Inflammatory macrophage treated with lipopolysaccharide for 4 hours (primary cell): ENCODE data around the gene UTP20.
"Not testable (repeated sequence)": the region's sequence is repeated elsewhere in the genome, so short reads cannot be mapped to it uniquely, and the experiment has no call there.

Source experiments
- DNase-seq: peaks from one replicate; pipeline ENCODE4 v3.0.0-alpha.2; 2020

Gene UTP20

DNA sequence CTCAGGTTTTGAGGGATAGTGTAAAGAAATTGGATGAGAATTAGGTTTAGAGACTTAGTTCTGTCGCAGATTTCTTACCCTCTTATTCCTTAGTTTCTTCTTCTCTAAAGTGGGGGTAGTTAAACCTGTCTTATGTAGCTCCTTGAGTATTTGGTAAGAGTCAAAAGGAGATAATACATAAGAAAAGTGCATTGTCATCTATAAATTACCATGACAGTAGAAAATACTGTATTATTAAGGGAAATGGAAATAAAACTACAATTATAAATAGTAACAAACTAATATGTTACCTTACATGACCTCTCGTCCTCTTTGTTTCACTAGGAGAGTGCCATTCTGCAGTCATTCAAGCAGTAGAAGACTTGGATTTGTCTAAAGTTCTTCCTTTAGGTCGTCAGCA, 49.0 kb downstream of the UTP20 start:
- no peak for DNase-seq

DNA sequence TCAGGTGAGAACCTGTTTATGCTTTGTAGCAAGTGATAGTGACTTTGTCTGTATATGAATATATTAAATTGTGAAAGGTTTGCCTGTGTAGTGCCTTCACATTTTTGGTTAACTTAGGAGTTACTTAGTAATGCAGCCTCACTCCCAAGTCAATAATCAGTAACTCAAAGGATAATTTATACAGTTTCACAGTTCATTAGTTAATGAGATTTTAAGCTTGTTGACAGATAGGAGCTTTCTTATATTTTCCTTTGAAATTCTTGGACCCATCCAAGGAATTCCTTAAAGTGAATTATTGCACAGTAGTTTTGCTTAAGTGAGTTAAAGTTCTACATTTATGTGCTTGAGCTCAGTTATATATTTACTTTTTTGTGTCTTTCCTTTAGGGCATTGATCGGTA, 50.7 kb downstream of the UTP20 start:
- DNase-seq: no peak

DNA sequence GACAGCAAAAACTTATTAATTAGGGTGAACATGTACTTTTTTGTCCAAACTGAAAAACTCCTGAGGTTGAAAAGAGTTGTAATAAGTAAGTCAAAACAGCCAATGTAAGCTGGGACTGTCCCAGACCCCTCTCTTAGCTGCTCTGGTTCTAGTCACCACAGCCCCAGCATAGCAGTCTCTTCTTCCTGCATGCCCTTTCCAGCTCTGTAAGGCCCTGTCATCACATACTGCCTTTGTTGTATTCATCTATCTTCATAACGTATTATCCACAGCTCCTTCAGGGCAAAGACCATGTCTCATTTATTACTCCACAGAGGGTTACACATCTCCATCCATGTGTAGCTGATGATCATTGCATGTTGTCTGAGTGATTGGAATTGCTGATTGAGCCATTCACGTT, 56.5 kb downstream of the UTP20 start:
- DNase-seq: no peak

DNA sequence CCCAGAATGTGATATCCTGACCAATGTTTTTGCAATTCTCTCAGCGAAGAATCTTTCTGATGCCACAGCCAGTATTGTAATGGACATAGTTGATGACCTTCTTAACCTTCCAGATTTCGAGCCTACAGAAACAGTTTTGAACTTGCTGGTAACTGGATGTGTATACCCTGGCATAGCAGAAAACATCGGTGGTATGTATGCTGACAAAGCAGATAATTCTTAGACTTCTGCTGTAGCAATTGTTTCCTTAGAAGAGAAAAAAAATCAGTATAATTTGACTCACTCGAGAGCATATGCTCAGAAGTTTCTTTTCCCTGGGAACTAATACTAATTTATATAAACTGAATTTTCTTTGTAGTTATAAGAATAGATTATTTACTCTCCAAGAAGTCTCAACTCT, 58.2 kb downstream of the UTP20 start:
- no peak for DNase-seq

DNA sequence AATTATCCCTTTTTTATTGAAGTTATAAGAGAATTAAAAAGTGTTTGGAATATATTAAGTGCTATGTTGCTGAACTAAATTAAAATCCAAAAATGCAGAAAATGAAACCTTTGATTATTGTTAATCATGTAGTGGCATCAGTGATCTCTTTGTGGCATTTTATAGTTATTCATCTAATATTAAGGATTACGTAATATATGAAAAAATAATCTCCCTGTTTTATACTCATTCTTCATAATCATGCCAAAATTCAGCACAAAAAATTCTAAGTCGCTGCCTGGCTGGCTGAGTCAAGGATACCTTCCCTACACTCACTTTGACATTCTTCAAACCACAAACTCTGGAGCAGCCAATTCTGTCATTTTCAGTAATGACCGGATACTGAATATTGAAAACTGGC, 64.0 kb downstream of the UTP20 start:
- DNase-seq: no peak

DNA sequence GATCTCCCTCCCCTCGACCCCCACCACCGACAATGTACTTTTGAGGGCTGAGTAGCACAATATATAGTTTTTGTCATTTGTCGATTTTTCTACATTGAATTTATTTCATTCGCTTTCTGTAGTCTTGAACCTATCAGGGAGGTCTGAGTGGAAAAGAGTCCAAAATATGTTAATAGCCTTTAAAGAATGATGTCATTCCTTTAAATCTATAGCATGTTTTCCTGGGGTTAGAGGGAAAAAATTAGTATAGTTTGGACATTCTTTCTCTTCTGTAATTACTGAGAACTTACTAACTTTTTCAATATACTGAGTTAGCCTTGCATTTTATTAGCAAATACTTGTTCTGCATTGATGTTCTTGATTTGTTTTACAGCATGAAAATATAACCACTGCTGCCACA, 71.8 kb downstream of the UTP20 start:
- no peak for DNase-seq

DNA sequence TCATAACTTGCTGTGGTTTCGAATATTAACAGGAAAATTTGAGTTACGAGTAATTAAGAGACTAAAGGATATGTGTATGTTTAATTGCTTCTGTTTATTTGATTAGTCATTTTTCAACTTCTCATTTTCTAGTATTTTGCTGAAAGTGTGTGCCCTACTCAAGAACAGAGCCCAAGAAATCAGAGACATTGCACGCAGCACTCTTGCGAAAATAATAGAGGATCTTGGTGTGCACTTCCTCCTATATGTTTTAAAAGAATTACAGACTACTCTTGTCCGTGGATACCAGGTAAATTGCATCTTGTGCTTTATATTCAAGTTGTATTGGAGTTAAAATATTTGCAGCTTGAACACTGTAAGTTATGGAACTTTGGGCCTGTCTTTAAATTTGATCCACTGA, 76.9 kb downstream of the UTP20 start:
- DNase-seq: peak; percentile 50

DNA sequence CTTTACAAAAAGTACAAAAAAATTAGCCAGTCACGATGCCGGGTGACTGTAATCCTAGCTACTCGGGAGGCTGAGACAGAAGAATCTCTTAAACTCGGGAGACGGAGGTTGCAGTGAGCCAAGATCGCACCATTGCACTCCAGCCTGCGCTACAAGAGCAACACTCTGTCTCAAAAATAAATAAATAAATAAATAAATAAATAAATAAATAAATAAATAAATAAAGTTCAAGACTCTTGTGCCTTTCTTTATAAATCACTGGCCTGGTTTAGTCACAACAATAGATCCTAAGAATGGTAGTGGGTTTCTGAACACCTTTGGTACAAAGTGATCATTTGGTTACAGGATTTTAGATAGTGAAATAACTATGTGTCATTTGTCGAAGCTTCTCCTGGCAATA, 81.5 kb downstream of the UTP20 start:
- no peak for DNase-seq

DNA sequence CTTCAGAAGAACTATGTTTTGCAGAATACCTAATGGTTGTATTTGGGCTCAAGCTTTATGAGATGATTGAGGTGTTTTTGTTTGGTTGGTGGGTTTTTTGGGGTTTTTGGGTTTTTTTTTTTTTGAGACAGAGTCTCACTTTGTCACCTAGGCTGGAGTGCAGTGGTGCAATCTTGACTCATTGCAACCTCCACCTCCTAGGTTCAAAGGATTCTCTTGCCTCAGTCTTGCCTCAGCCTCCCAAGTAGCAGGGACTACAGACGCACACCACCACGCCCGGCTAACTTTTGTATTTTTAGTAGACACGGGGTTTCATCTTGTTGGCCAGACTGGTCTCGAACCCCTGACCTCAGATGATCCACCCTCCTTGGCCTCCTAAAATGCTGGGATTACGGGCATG, 88.1 kb downstream of the UTP20 start:
- no peak for DNase-seq

DNA sequence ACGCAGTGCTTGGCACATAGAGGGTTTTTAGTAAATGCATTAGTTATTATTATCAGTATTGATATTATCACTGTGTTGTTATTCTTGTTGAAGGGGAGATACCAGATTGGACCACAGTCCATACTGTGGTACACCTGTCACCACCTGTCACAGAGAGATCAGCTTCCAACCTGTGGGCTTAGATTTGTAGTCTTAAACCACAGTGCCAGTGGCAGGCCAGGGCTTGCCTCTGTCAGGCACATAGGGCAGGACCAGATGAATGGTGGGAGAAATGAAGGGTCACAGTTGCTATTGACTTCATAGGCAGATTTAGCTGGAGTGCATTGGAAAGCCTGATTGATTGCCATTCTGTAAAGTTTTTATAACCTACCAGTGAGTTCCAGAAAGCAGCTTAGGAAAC, 92.5 kb downstream of the UTP20 start:
- DNase-seq: no peak

DNA sequence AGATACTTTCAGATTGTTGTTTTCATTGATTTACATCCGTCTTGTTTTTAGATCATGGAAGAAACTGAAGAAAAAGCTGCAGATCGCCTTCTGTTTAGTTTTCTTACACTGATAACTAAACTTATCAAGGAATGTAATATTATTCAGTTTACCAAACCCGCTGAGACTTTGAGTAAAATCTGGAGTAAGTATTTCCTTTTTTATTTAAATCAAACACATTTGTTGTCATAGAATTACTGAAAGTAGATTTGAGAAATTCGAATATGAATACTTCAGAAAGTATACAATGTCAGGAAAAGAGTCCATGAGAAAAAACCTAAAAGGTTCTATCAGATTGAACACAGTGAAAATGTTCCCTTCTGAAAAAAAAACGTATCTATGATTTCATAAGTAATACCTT, 95.7 kb downstream of the UTP20 start:
- no peak for DNase-seq

DNA sequence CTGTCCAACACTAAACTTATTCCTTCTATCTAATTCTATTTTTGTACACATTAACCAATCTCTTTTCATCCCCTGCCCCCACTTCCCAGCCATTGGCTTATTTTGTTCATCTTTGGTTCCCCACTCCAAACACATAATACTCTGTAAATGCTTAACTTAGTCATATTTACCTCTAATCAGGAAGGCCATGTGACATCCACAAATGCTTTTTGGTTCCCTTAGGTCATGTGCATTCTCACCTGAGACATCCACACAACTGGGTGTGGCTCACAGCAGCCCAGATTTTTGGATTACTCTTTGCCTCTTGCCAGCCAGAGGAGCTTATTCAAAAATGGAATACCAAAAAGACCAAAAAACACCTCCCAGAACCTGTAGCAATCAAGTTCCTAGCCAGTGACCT, 99.2 kb downstream of the UTP20 start:
- DNase-seq: no peak

DNA sequence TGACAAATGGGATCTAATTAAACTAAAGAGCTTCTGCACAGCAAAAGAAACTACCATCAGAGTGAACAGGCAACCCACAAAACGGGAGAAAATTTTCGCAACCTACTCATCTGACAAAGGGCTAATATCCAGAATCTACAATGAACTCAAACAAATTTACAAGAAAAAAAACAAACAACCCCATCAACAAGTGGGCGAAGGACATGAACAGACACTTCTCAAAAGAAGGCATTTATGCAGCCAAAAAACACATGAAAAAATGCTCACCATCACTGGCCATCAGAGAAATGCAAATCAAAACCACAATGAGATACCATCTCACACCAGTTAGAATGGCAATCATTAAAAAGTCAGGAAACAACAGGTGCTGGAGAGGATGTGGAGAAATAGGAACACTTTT, 111.3 kb downstream of the UTP20 start:
- not testable (repeated sequence) for DNase-seq

DNA sequence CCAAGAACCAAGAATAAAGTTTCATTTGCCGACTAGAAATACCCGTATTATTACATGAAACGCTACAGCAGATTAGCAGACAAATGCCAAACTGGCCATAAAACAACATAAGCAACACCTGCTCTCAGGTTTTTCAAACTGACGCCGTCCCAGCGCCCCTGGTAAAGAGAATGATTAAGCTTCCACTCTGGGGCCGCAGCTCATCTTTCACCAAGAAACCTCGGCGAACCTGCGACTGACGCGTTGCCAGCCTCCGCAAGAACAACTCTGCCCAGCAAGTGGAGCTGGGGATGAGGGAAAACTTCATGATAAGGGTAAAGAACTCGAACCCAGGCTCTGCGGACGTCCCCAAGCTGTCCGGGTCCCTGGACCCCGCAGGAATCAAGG, 127.1 kb downstream of the UTP20 start:
- DNase-seq: no peak

DNA sequence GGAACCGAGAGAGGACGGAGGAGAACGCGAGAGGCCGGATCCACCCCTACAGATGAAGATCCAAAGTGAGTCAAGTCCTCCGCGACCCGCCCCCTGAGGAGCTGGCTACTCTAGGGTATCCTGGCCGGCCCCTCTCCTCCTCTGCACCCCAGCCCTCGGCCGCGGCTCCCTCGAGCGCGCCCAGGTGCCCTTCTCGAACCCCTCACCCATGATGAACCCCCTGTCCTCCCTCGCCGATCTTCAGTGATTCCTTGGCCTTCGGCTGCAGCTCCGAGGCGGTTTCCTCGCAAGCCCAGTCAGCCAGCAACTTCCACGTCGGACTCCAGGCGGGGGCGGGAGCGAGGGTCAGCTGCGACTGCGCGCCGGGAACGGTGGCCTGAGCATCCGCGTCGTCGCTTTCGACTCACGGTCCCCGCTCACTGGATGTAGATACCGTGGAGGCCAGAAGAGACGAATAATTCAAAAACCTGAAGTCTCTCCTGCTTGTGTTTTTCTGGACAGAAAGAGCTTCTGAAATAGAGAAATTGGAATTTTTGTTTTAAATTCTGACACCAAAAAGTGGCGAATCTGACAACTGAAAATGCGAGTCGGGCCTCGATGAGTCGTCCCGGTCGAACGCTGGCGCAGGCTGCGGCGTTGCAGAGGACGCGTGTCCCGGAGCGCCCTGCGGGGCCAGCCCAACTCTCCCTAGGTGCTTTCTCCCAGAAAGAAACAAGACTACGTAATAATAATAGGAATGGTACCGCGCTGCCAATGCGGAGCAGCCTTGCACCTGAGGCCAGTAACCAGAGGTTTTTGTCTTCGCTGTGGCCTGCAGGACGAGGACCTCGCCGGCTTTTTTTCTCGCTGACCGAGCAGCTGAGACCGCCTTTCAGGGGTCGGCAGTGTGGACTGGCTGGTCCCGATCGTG, 127.8 kb downstream of the UTP20 start, which contains the start of gene ARL1:
TSS of gene ARL1 (minus strand) at position 337 of the 910 bp plus-strand sequence. CDS start at position 210, 127 bp downstream.
- peak; percentile 89 for DNase-seq

DNA sequence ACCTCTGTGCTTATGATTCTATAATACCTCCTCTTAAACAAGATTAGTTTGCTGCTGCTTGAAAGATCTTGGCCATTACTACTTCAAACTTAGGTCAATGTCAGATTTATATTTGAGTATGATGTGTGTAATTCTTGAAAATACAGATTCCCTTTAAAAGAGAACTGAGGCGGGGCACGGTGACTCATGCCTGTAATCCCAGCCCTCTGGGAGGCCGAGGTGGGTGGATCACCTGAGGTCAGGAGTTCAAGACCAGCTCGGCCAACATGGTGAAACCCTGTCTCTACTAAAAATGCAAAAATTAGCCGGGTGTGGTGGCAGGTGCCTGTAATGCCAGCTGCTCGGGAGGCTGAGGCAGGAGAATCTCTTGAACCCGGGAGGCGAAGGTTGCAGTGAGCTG, 130.3 kb downstream of the UTP20 start:
- not testable (repeated sequence) for DNase-seq

DNA sequence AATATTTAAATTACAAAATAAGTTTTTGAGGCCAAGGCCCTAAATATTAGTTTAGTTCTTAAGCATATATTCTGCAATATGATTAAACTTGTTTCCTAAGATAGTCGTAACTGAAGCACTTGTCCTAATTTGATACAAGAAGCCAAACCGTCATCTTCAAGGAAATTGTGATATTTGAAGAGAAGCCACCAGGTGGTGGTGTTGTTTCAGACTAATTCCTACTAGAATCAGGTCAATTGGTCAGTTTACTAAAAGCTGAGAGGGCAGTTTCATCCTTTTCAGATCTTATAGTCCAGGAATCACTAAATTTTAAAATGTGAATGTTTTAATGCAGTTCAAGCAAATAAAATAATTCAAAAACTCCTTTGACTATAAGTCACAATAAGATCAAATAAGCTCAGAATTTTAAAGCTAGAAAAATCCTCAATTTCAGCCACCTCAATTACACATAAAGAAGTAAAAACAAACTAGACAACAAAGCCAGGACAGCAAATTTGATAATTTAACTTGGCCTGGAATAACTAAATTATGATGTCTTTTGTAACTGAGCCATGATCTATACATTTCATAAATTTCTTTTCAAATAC, 134.7 kb downstream of the UTP20 start:
- DNase-seq: peak; percentile 76

DNA sequence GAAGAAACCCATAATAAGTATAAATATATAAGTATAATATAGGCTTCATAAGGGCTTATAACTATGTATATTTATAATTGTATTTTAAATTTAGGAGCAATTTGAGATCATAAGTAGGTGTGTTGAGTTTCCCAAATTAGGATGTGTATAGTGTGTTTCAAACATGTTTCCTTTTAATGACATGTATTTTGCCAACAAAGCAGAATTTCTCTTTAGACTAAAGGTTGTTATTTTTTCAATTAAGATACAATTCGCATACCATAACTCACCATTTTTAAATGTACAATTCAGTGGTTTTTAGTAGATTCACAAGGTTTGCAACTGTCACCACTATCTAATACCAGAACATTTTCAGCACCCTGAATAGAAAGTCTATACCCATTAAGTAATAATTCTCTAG, 135.3 kb downstream of the UTP20 start:
- DNase-seq: no peak

DNA sequence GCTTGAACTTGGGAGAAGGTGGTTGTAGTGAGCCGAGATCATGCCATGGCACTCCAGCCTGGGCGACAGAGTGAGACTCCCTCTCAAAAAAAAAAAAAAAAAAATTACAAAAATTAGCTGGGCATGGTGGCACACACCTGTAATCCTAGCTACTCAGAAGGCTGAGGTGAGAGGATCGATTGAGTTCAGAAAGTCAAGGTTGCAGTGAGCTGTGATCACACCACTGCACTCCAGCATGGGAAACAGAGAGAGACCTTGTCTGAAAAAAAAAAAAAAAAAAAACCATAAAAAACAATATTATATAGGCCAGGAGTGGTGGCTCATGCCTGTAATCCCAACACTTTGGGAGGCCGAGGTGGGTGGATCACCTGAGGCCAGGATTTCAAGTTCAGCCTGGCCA, 142.2 kb downstream of the UTP20 start:
- not testable (repeated sequence) for DNase-seq

DNA sequence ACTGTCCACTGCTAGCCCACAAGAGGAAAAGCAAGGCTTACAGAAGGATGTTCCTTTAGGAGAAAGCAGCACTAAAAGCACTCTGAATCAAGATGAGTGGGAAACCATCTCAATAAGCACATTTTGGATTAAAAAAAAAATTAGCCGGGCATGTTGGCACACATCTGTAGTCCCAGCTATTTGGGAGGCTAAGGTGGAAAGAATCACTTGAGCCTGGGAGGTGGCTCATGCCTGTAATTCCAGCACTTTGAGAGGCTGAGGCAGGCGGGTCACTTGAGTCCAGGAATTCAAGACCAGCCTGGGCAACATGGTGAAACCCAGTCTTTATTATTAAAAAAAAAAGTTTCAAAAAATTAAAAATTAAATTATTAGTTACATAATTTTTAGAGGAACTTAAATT, 144.7 kb downstream of the UTP20 start:
- no peak for DNase-seq

DNA sequence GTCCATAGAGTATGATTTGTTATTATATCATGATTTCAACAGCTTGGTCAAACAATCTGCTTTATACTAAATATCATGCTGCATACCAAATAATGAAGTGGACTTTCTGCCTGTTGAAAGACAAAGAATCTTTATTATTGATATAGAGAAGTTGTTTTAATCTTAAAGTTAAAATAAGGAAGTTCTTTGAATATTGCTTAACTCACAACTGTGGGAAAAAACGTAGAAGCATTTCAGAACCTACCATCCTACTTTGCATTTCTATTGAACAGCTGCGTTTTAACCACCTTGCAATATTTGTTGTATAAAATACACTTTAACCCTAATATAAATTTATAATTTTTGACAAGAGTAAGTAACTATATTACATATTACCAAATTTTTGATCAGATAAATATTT, 150.6 kb downstream of the UTP20 start:
- peak; percentile 74 for DNase-seq

DNA sequence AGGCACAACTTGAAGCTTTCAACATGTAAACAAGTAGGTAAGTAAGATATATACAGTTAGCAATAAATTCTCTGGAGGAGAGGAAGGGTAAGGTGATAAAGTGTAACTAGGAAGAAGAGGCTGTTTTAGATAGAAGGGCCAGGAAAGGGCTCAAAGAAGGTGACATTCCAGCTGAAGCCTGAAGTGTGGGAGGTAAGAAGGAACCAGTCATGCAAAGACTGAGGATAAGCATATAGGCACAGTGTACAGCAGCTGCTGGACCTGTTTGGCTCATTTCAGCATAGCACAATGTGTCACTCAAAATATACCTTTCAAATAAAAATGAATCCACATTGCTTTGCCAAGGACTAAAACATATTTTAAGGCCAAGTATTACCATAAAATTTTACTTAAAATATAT, 156.2 kb downstream of the UTP20 start:
- no peak for DNase-seq
